Keratinocyte (primary cell): Measurements from ENCODE around the gene NVL.

Experiments used
- EZH2 ChIP-seq: IDR thresholded peaks from one replicate; pipeline ENCODE4 v1.6.1; 2012; ENCODE audit warnings: inconsistent platforms, mild to moderate bottlenecking, low read length, moderate library complexity
- TF ChIP-seq, protein P1 (sequence below), 3 experiments: IDR thresholded peaks in 1 of 3; conservative IDR thresholded peaks in 1 of 3; optimal IDR thresholded peaks in 1 of 3; 2 replicates in 2 of 3; 3 replicates in 1 of 3; pipeline versions ENCODE3 to v1.5.1; 2011; ENCODE audit warnings: low read length in 3 of 3, mild to moderate bottlenecking in 3 of 3, moderate library complexity in 2 of 3, control low read depth in 1 of 3, inconsistent platforms in 1 of 3; ENCODE audit not compliant: insufficient read depth in 2 of 3; ENCODE audit errors: extremely low read depth in 1 of 3

DNA sequence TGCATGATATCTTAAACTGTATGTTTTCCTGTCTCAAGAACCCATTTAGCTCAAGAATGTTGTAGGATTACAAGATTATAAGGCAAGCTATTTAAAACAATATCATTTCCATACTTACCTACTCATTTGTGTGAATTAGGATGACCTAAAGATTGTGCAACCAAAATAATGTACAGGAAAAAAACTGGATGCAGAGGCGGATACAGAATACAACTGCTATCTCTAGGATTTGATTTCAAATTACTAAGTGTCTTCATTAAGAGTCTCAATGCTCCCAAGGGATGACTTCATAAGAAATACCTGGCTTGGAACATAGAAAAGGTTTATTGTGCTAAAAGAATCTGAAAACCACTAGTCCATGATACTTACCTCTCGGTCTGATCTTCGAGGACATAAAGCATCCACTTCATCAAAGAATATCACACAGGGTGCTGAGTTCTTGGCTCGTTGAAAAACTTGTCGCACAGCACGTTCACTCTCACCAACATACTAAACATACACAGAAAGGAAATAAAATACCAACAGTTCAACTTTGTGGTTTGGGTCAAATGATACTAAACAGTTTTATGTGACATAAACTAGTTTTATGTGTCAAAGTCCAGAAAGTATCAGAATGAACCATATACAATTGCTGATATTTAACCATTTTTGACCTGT, 54.9 kb downstream of the NVL start:
- TF ChIP-seq, protein P1, sequence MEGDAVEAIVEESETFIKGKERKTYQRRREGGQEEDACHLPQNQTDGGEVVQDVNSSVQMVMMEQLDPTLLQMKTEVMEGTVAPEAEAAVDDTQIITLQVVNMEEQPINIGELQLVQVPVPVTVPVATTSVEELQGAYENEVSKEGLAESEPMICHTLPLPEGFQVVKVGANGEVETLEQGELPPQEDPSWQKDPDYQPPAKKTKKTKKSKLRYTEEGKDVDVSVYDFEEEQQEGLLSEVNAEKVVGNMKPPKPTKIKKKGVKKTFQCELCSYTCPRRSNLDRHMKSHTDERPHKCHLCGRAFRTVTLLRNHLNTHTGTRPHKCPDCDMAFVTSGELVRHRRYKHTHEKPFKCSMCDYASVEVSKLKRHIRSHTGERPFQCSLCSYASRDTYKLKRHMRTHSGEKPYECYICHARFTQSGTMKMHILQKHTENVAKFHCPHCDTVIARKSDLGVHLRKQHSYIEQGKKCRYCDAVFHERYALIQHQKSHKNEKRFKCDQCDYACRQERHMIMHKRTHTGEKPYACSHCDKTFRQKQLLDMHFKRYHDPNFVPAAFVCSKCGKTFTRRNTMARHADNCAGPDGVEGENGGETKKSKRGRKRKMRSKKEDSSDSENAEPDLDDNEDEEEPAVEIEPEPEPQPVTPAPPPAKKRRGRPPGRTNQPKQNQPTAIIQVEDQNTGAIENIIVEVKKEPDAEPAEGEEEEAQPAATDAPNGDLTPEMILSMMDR (optimal IDR thresholded peaks at IDR 0.05 in 1 of 3, IDR thresholded peaks at IDR 0.05 in 1 of 3, conservative IDR thresholded peaks at IDR 0.05 in 1 of 3; ENCODE audit: extremely low read depth in 1 of 3, insufficient read depth in 2 of 3, low read length in 3 of 3), result no peak
- no peak for TF ChIP-seq EZH2
